HepG2 (cell line): ENCODE data around the gene FMO2. TPM values are rescaled to one million over a fixed set of nuclear protein-coding genes. Genes with fewer than 3 reads are reported as not detected.

ENCODE experiments used
- ATAC-seq: fragments of 200-7000 bp; cut with Tn5 transposase; 3 replicates; pipeline ENCODE4 v1.9.1; 2020; ENCODE audit warnings: mild to moderate bottlenecking, moderate library complexity
- BruUV-seq: library from RNA; stranded (reverse); fragments of 400-500 nt; replicated peaks from 2 replicates; lab custom pipeline; 2021; lab: Mats Ljungman, UMichigan
- CTCF ChIA-PET: fragments of 300-600 bp; formaldehyde crosslinking; extraction: SDS; loops from one replicate; lab custom pipeline; 2021; ENCODE audit warnings: low total read pairs, inconsistent platforms, low intra/inter-chr PET ratio; lab: Yijun Ruan, JAX
- POLR2A ChIA-PET: fragments of 350-600 bp; sonication (Branson Sonifier 250); formaldehyde crosslinking; loops from one replicate; lab custom pipeline; 2020; ENCODE audit warnings: antibody characterized with exemption, inconsistent platforms; lab: Yijun Ruan, JAX
- DNase-seq: peaks from one replicate; pipeline ENCODE4 v3.0.0-alpha.2; 2015; ENCODE audit warnings: low spot score
- FAIRE-seq: peaks from 3 replicates; lab custom pipeline; 2011; peaks lifted over from hg19 to GRCh38; lab: Jason Lieb, UNC
- H2AFZ ChIP-seq: one replicate; pipeline ENCODE4 v1.6.1; 2011; ENCODE audit warnings: low read length, inconsistent platforms
- H3K27ac ChIP-seq: fragments of 300-600 bp; 3 replicates; pipeline ENCODE4 v1.8.0; 2011; ENCODE audit warnings: mixed run types, mild to moderate bottlenecking, mixed read lengths, low read length, inconsistent platforms; ENCODE audit not compliant: insufficient read depth; ENCODE audit errors: extremely low read length
- H3K27me3 ChIP-seq, 2 experiments: fragments of 200-600 bp in 1 of 2; 2 replicates in 1 of 2; 3 replicates in 1 of 2; pipeline versions ENCODE4 v1.6.0 to v1.8.0; 2011; ENCODE audit warnings: low read length in 2 of 2, mild to moderate bottlenecking in 2 of 2, moderate library complexity in 2 of 2, inconsistent platforms in 1 of 2; ENCODE audit not compliant: insufficient read depth in 2 of 2, control insufficient read depth in 1 of 2
- H3K36me3 ChIP-seq, 2 experiments: fragments of 200-600 bp in 1 of 2; replicated peaks in 1 of 2; 2 replicates in 1 of 2; 3 replicates in 1 of 2; pipeline versions ENCODE4 v1.5.1 to v1.8.0; 2011; ENCODE audit warnings: low read length in 2 of 2, inconsistent platforms in 1 of 2; ENCODE audit not compliant: insufficient read depth in 2 of 2, control insufficient read depth in 1 of 2
- H3K4me1 ChIP-seq: 2 replicates; pipeline ENCODE4 v1.5.1; 2012; ENCODE audit warnings: low read length, inconsistent platforms; ENCODE audit not compliant: insufficient read depth
- H3K4me2 ChIP-seq: 2 replicates; pipeline ENCODE4 v1.6.0; 2011; ENCODE audit warnings: low read depth, low read length, inconsistent platforms
- H3K4me3 ChIP-seq, 3 experiments: fragments of 200-600 bp in 1 of 3; sonication (generic), shearing (Covaris generic) in 1 of 3; replicated peaks in 1 of 3; 2 replicates each; pipeline ENCODE4 v1.5.1; 2011 to 2016; ENCODE audit warnings: low read length in 3 of 3, inconsistent platforms in 2 of 3, low read depth in 2 of 3, mild to moderate bottlenecking in 2 of 3, control low read depth in 1 of 3, mixed read lengths in 1 of 3; ENCODE audit not compliant: insufficient read depth in 1 of 3
- H3K79me2 ChIP-seq: one replicate; pipeline ENCODE4 v1.6.1; 2011; ENCODE audit warnings: low read length, inconsistent platforms; ENCODE audit not compliant: insufficient read depth
- H3K9ac ChIP-seq: 2 replicates; pipeline ENCODE4 v1.6.0; 2011; ENCODE audit warnings: mild to moderate bottlenecking, low read depth, low read length, inconsistent platforms; ENCODE audit not compliant: insufficient read depth
- H3K9me3 ChIP-seq: 2 replicates; pipeline ENCODE4 v1.5.1; 2012; ENCODE audit warnings: mild to moderate bottlenecking, low read length
- H4K20me1 ChIP-seq: 2 replicates; pipeline ENCODE4 v1.6.0; 2011; ENCODE audit warnings: inconsistent platforms, mild to moderate bottlenecking, low read length, moderate library complexity; ENCODE audit not compliant: insufficient read depth
- DRAP1 ChIP-seq: IDR thresholded peaks from 2 replicates; pipeline ENCODE4 v1.6.1; 2016; ENCODE audit warnings: missing genetic modification reagents, missing compliant biosample characterization
- MLX ChIP-seq: IDR thresholded peaks from 2 replicates; pipeline ENCODE4 v1.6.1; 2016
- NAIF1 ChIP-seq: sonication (generic); formaldehyde crosslinking; IDR thresholded peaks from 2 replicates; pipeline ENCODE4 v1.5.0; 2020; ENCODE audit warnings: mild to moderate bottlenecking, missing genetic modification reagents, borderline replicate concordance
- RARA ChIP-seq: IDR thresholded peaks from 2 replicates; pipeline ENCODE4 v1.6.1; 2016; ENCODE audit warnings: missing genetic modification reagents, missing compliant biosample characterization
- U2AF2 ChIP-seq: fragments of 200-400 bp; formaldehyde crosslinking; IDR thresholded peaks from 2 replicates; pipeline ENCODE4 v1.6.1; 2017; ENCODE audit warnings: low read depth, mild to moderate bottlenecking, low read length
- ZBTB46 ChIP-seq: sonication (generic); formaldehyde crosslinking; IDR thresholded peaks from 2 replicates; pipeline ENCODE4 v1.4.0; 2020; ENCODE audit warnings: mild to moderate bottlenecking, missing genetic modification reagents, borderline replicate concordance
- ZBTB7B ChIP-seq: sonication (generic); formaldehyde crosslinking; IDR thresholded peaks from 2 replicates; pipeline ENCODE4 v1.4.0; 2020; ENCODE audit warnings: missing genetic modification reagents
- ZC3H4 ChIP-seq: sonication (generic); formaldehyde crosslinking; IDR thresholded peaks from 2 replicates; pipeline ENCODE4 v1.4.0; 2020; ENCODE audit warnings: missing genetic modification reagents, borderline replicate concordance
- ZFP1 ChIP-seq: IDR thresholded peaks from 2 replicates; pipeline ENCODE4 v1.6.1; 2016
- ZNF20 ChIP-seq: sonication (generic); formaldehyde crosslinking; IDR thresholded peaks from 2 replicates; pipeline ENCODE4 v1.4.0; 2020; ENCODE audit warnings: mild to moderate bottlenecking, moderate library complexity, missing genetic modification reagents
- ZNF629 ChIP-seq: sonication (generic); formaldehyde crosslinking; conservative IDR thresholded peaks from 2 replicates; pipeline ENCODE4 v1.5.0; 2020; ENCODE audit warnings: missing genetic modification reagents
- ZNF773 ChIP-seq: sonication (generic); formaldehyde crosslinking; IDR thresholded peaks from 2 replicates; pipeline ENCODE4 v1.4.0; 2020; ENCODE audit warnings: missing genetic modification reagents, borderline replicate concordance
- ZNF781 ChIP-seq: sonication (generic); formaldehyde crosslinking; IDR thresholded peaks from 2 replicates; pipeline ENCODE4 v1.5.1; 2020; ENCODE audit warnings: borderline replicate concordance, mild to moderate bottlenecking, missing genetic modification reagents; ENCODE audit errors: not compliant biosample characterization
- ZSCAN20 ChIP-seq: sonication (generic); formaldehyde crosslinking; IDR thresholded peaks from 2 replicates; pipeline ENCODE4 v1.4.0; 2020; ENCODE audit warnings: missing genetic modification reagents, mild to moderate bottlenecking, borderline replicate concordance
- WGBS: methylation state at CpG from one replicate; pipeline ENCODE4 v1.1.6; 2017; ENCODE audit warnings: low lambda C conversion rate; 5-methylcytosine and 5-hydroxymethylcytosine counted together
- in situ Hi-C: cut with HindIII; loops from 2 replicates; pipeline ENCODE4 v1.10.0; 2017; ENCODE audit warnings: low pct_unique_long_range_greater_than_20kb; ENCODE audit not compliant: extremely low pct_ligation_motif_present
- intact Hi-C: fragments of 100-400 bp; cut with micrococcal nuclease; formaldehyde crosslinking; loops from one replicate; pipeline ENCODE4 v1.10.0; 2022; ENCODE audit not compliant: unreplicated experiment
- polyA plus RNA-seq, 8 experiments: library from polyadenylated mRNA; depleted of rRNA in 3 of 8; stranded (reverse) in 7 of 8; unstranded in 1 of 8; fragments of >200 nt; fragmentation: Illumina TruSeq in 4 of 8; extraction: Trizol in 4 of 8; gene quantifications; 2 replicates each; pipeline versions ENCODE4 v1.2.1 to v1.2.3, GENCODE V29; 2011 to 2016; ENCODE audit warnings: low read depth in 4 of 8, missing spikeins in 1 of 8, mixed read lengths in 1 of 8; ENCODE audit not compliant: insufficient read depth in 1 of 8
- total RNA-seq, 5 experiments: library from RNA; depleted of rRNA; stranded (reverse); fragments of >200 nt; fragmentation: Illumina TruSeq; extraction: Trizol; gene quantifications; 2 replicates each; pipeline ENCODE4 v1.2.3, GENCODE V29; 2016; ENCODE audit warnings: low read depth in 1 of 5

The FMO2 gene
- total and polyA plus RNA-seq, 2 of the 13 experiments (the other 11 are each of a cell fraction or from before 2014, with no cell fraction given): not detected

GRCh38 chr1:171139890-171140289 is 45.2 kb upstream of the FMO2 start:
- ChIA-PET POLR2A (no interaction called here), CTCF (no interaction called here)
- Histone ChIP-seq H3K9ac (no peak overlapping the region), H3K4me3 (no peak overlapping the region), H3K4me1 (peaks cover 23% of the 10 kb centered on the region), H3K27ac (no peak overlapping the region), H4K20me1 (no peaks in the 10 kb centered on the region), H3K27me3 (no peaks in the 10 kb centered on the region), H3K9me3 (no peaks in the 10 kb centered on the region), H3K36me3 (no peaks in the 10 kb centered on the region), H3K4me2 (no peak overlapping the region), H2AFZ (no peak overlapping the region), H3K79me2 (no peaks in the 10 kb centered on the region)
- TF ChIP-seq ZSCAN20 (CRISPR knock-in tag) (no peak), U2AF2 (no peak), DRAP1 (CRISPR knock-in tag) (no peak), RARA (no peak), ZBTB46 (CRISPR knock-in tag) (no peak)
- intact Hi-C loops (no loop called here), in situ Hi-C loops (no loop called here)
- FAIRE-seq (no peak), DNase-seq (no peak), ATAC-seq (no peak)
- WGBS: 70% methylated on average over 4 of the region's 4 CpGs
- no TSS peak for BruUV-seq

- Histone ChIP-seq H2AFZ (no peak overlapping the region), H3K4me1 (peaks cover 23% of the 10 kb centered on the region), H3K79me2 (no peaks in the 10 kb centered on the region), H3K27ac (no peak overlapping the region), H3K4me2 (no peak overlapping the region), H3K27me3 (no peaks in the 10 kb centered on the region), H3K9me3 (no peaks in the 10 kb centered on the region), H3K9ac (no peak overlapping the region), H3K36me3 (no peaks in the 10 kb centered on the region), H3K4me3 (no peak overlapping the region), H4K20me1 (no peaks in the 10 kb centered on the region)
- DNase-seq: no peak
- intact Hi-C loops (no loop called here), in situ Hi-C loops (no loop called here)
- ChIA-PET CTCF (no interaction called here), POLR2A (no interaction called here)
- no TSS peak for BruUV-seq
- ATAC-seq: no peak
- TF ChIP-seq ZC3H4: no peak
- TF ChIP-seq ZNF629: no peak
- no peak for TF ChIP-seq ZFP1 (CRISPR knock-in tag)
- no peak for TF ChIP-seq ZNF781 (CRISPR knock-in tag)
- no peak for TF ChIP-seq ZBTB7B
- TF ChIP-seq MLX (CRISPR knock-in tag): no peak
- TF ChIP-seq ZNF773 (CRISPR knock-in tag): no peak
- TF ChIP-seq NAIF1: no peak
- TF ChIP-seq ZNF20 (CRISPR knock-in tag): no peak
- 20% methylated on average over 5 of the region's 5 CpGs for WGBS
- no peak for FAIRE-seq
These were observed 44.7 kb upstream of the FMO2 start for GRCh38 chr1:171140401-171140800.
